Gastrocnemius medialis (tissue), 4 donors: ENCODE results near the gene TOM1.

Experiments
- POLR2A ChIP-seq, 2 donors: fragments of 450-650 bp; IDR thresholded peaks; one replicate each; pipeline ENCODE4 v1.6.1; 2017; ENCODE audit warnings: antibody characterized with exemption in 2 of 2, mild to moderate bottlenecking in 2 of 2, moderate library complexity in 2 of 2
- TF ChIP-seq, protein P1 (sequence below), 5 experiments: fragments of 450-650 bp in 3 of 5; fragments of 200-600 bp in 2 of 5; sonication (generic) in 2 of 5; IDR thresholded peaks in 4 of 5; conservative IDR thresholded peaks in 1 of 5; 1 replicate in 4 of 5; 2 replicates in 1 of 5; pipeline ENCODE4 v1.5.1; 2016 to 2019; ENCODE audit warnings: antibody characterized with exemption in 5 of 5, mild to moderate bottlenecking in 3 of 5, moderate library complexity in 3 of 5

- TF ChIP-seq, protein P1, sequence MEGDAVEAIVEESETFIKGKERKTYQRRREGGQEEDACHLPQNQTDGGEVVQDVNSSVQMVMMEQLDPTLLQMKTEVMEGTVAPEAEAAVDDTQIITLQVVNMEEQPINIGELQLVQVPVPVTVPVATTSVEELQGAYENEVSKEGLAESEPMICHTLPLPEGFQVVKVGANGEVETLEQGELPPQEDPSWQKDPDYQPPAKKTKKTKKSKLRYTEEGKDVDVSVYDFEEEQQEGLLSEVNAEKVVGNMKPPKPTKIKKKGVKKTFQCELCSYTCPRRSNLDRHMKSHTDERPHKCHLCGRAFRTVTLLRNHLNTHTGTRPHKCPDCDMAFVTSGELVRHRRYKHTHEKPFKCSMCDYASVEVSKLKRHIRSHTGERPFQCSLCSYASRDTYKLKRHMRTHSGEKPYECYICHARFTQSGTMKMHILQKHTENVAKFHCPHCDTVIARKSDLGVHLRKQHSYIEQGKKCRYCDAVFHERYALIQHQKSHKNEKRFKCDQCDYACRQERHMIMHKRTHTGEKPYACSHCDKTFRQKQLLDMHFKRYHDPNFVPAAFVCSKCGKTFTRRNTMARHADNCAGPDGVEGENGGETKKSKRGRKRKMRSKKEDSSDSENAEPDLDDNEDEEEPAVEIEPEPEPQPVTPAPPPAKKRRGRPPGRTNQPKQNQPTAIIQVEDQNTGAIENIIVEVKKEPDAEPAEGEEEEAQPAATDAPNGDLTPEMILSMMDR (IDR thresholded peaks at IDR 0.05 in 4 of 5, conservative IDR thresholded peaks at IDR 0.05 in 1 of 5) = no peak
- TF ChIP-seq POLR2A (IDR thresholded peaks at IDR 0.05) = no peak
Measured at GRCh38 chr22:35367331-35367886, 67.7 kb downstream of the TOM1 start.
